Central memory CD8-positive, alpha-beta T cell (primary cell): Measurements from ENCODE around the gene FBN3.
A peak's percentile ranks its signal among the peaks of the same experiment; 100 is the strongest.
"Not testable (repeated sequence)": the region's sequence is repeated elsewhere in the genome, so short reads cannot be mapped to it uniquely, and the experiment has no call there.

ENCODE experiments used
- ATAC-seq: fragments of 150-1000 bp; cut with Tn5 transposase; replicated peaks from 2 replicates; pipeline ENCODE4 v1.10.0; 2022; ENCODE audit warnings: mild to moderate bottlenecking, moderate FRiP score, moderate number of reproducible peaks; ENCODE audit not compliant: poor library complexity, severe bottlenecking; ENCODE audit errors: extremely low read depth
- DNase-seq, 2 donors: peaks; one replicate each; pipeline ENCODE4 v3.0.0; 2021; ENCODE audit warnings: low spot score in 2 of 2
- H3K27ac Mint-ChIP-seq: one replicate; pipeline ENCODE4 v1.8.0; 2022; ENCODE audit warnings: low read depth, mild to moderate bottlenecking, moderate library complexity, mixed read lengths
- H3K27me3 Mint-ChIP-seq: one replicate; pipeline ENCODE4 v1.8.0; 2022; ENCODE audit warnings: mixed read lengths
- H3K36me3 Mint-ChIP-seq: one replicate; pipeline ENCODE4 v1.8.0; 2022; ENCODE audit warnings: mild to moderate bottlenecking, moderate library complexity, mixed read lengths; ENCODE audit not compliant: insufficient read depth
- H3K4me1 Mint-ChIP-seq: one replicate; pipeline ENCODE4 v1.8.0; 2022; ENCODE audit warnings: mixed read lengths
- H3K4me3 Mint-ChIP-seq: one replicate; pipeline ENCODE4 v1.8.0; 2022; ENCODE audit warnings: mild to moderate bottlenecking, moderate library complexity, mixed read lengths
- H3K9me3 Mint-ChIP-seq: one replicate; pipeline ENCODE4 v1.8.0; 2022; ENCODE audit warnings: mixed read lengths

Gene FBN3

GRCh38 chr19:8025316-8025715, 124.1 kb downstream of the FBN3 start:
- Mint-ChIP-seq H3K4me1 (no peaks in the 10 kb centered on the region), H3K9me3 (no peaks in the 10 kb centered on the region), H3K27me3 (no peaks in the 10 kb centered on the region), H3K36me3 (peaks cover 1% of the 10 kb centered on the region), H3K4me3 (no peak overlapping the region), H3K27ac (peak overlapping the region; percentile 22)
- ATAC-seq (no peak), DNase-seq (no peak)

- not testable (repeated sequence) for H3K4me3 Mint-ChIP-seq, DNase-seq, H3K27ac Mint-ChIP-seq, H3K4me1 Mint-ChIP-seq, ATAC-seq, H3K9me3 Mint-ChIP-seq, H3K36me3 Mint-ChIP-seq, H3K27me3 Mint-ChIP-seq
These were observed 125.1 kb downstream of the FBN3 start for GRCh38 chr19:8024256-8024655.

GRCh38 chr19:8023371-8023770, 126.0 kb downstream of the FBN3 start:
- no peak overlapping the region for H3K4me3 Mint-ChIP-seq
- no peaks in the 10 kb centered on the region for H3K4me1 Mint-ChIP-seq
- DNase-seq (no peak), ATAC-seq (no peak)
- no peak overlapping the region for H3K27ac Mint-ChIP-seq
- H3K36me3 Mint-ChIP-seq, result peaks cover 1% of the 10 kb centered on the region
- H3K27me3 Mint-ChIP-seq, result no peaks in the 10 kb centered on the region
- H3K9me3 Mint-ChIP-seq, result no peaks in the 10 kb centered on the region

- Mint-ChIP-seq H3K4me1 (peaks cover 8% of the 10 kb centered on the region), H3K27me3 (no peaks in the 10 kb centered on the region), H3K27ac (no peak overlapping the region)
These were observed 127.1 kb downstream of the FBN3 start for GRCh38 chr19:8022275-8022674.

GRCh38 chr19:8021374-8021773, 128.0 kb downstream of the FBN3 start:
- H3K27ac Mint-ChIP-seq, result no peak overlapping the region
- no peaks in the 10 kb centered on the region for H3K9me3 Mint-ChIP-seq
- peaks cover 1% of the 10 kb centered on the region for H3K36me3 Mint-ChIP-seq
- H3K27me3 Mint-ChIP-seq, result no peaks in the 10 kb centered on the region
- ATAC-seq (no peak), DNase-seq (no peak)
- peaks cover 9% of the 10 kb centered on the region for H3K4me1 Mint-ChIP-seq
- no peak overlapping the region for H3K4me3 Mint-ChIP-seq

More at GRCh38 chr19:8022275-8022674, 127.1 kb downstream of the FBN3 start:
- Mint-ChIP-seq H3K9me3 (no peaks in the 10 kb centered on the region), H3K36me3 (peaks cover 1% of the 10 kb centered on the region), H3K4me3 (no peak overlapping the region)
- no peak for DNase-seq
- ATAC-seq, result no peak

GRCh38 chr19:8020681-8021080, 128.7 kb downstream of the FBN3 start:
- no peak for DNase-seq
- no peaks in the 10 kb centered on the region for H3K27me3 Mint-ChIP-seq
- no peak for ATAC-seq
- no peak overlapping the region for H3K4me3 Mint-ChIP-seq
- no peak overlapping the region for H3K27ac Mint-ChIP-seq
- peaks cover 9% of the 10 kb centered on the region for H3K4me1 Mint-ChIP-seq
- H3K36me3 Mint-ChIP-seq, result no peaks in the 10 kb centered on the region
- H3K9me3 Mint-ChIP-seq, result no peaks in the 10 kb centered on the region

GRCh38 chr19:8017808-8018207, 131.6 kb downstream of the FBN3 start:
- Mint-ChIP-seq H3K9me3 (no peaks in the 10 kb centered on the region), H3K27ac (no peak overlapping the region), H3K27me3 (no peaks in the 10 kb centered on the region), H3K4me3 (no peak overlapping the region), H3K36me3 (no peaks in the 10 kb centered on the region), H3K4me1 (peaks cover 9% of the 10 kb centered on the region)
- ATAC-seq (peak; percentile 46), DNase-seq (peak in 1 of 2 donors; percentile 17)
